Lower leg skin (tissue), 4 donors: ENCODE results near the gene EGR1. TPM values are rescaled to one million over a fixed set of nuclear protein-coding genes. Genes with fewer than 3 reads are reported as not detected.

Source experiments
- DNase-seq, 2 donors: peaks; one replicate each; pipeline ENCODE4 v3.0.0-alpha.2; 2019; ENCODE audit warnings: low spot score in 2 of 2
- H3K4me3 ChIP-seq: fragments of 200-600 bp; sonication (generic); 2 replicates; pipeline ENCODE4 v1.5.1; 2017; ENCODE audit warnings: mild to moderate bottlenecking, low read depth; ENCODE audit not compliant: poor library complexity, severe bottlenecking
- CTCF ChIP-seq, 3 donors: fragments of 450-650 bp; IDR thresholded peaks; one replicate each; pipeline ENCODE4 v1.5.1; 2016; ENCODE audit warnings: antibody characterized with exemption in 3 of 3, mild to moderate bottlenecking in 3 of 3, moderate library complexity in 2 of 3
- POLR2A ChIP-seq, 2 donors: fragments of 450-650 bp; IDR thresholded peaks; one replicate each; pipeline ENCODE4 v1.6.1; 2016 to 2017; ENCODE audit warnings: antibody characterized with exemption in 2 of 2, mild to moderate bottlenecking in 1 of 2, moderate library complexity in 1 of 2
- WGBS, 2 donors: methylation state at CpG; one replicate each; pipeline ENCODE4 v1.1.5; 2018; 5-methylcytosine and 5-hydroxymethylcytosine counted together
- intact Hi-C: fragments of 100-400 bp; cut with DNase I; formaldehyde crosslinking; loops from one replicate; pipeline ENCODE4 v1.15.0; 2023; ENCODE audit warnings: low total_unique reads
- total RNA-seq, 4 donors: library from RNA; depleted of rRNA; stranded (reverse); fragments of >200 nt; gene quantifications; one replicate each; pipeline ENCODE4 v1.1.0, GENCODE V29; 2016

EGR1 gene
- total RNA-seq, 4 donors from 2014 or later = 37.5 to 110 (median 47.8) TPM

GRCh38 chr5:138444774-138445546 lies 20.3 kb upstream of the EGR1 start:
- DNase-seq = peak in 1 of 2 donors; percentile 77
- intact Hi-C loops = no loop called here
- no peak overlapping the region for H3K4me3 ChIP-seq
- TF ChIP-seq CTCF (IDR thresholded peaks at IDR 0.05) = no peak
- no peak for TF ChIP-seq POLR2A (IDR thresholded peaks at IDR 0.05)
- 89 to 90% methylated on average over 20 to 22 of the region's 22 CpGs for WGBS, 2 donors

GRCh38 chr5:138445547-138446271 lies 19.6 kb upstream of the EGR1 start:
- DNase-seq = peak in 1 of 2 donors; percentile 81
- no peak for TF ChIP-seq POLR2A (IDR thresholded peaks at IDR 0.05)
- TF ChIP-seq CTCF (IDR thresholded peaks at IDR 0.05) = no peak
- no peak overlapping the region for H3K4me3 ChIP-seq
- intact Hi-C loops = no loop called here
- 75% methylated on average over 17 to 18 of the region's 18 CpGs for WGBS, 2 donors

GRCh38 chr5:138448070-138448469 lies 17.2 kb upstream of the EGR1 start:
- 89 to 93% methylated on average over 6 of the region's 6 CpGs for WGBS, 2 donors
- H3K4me3 ChIP-seq = no peak overlapping the region
- DNase-seq = peak in 1 of 2 donors; percentile 80
- intact Hi-C loops = no loop called here
- TF ChIP-seq POLR2A (IDR thresholded peaks at IDR 0.05) (no peak), CTCF (IDR thresholded peaks at IDR 0.05) (no peak)

GRCh38 chr5:138448481-138449398 lies 16.5 kb upstream of the EGR1 start:
- WGBS, 2 donors = 75 to 76% methylated on average over 9 of the region's 9 CpGs
- no peak for DNase-seq
- TF ChIP-seq CTCF (IDR thresholded peaks at IDR 0.05) (no peak), POLR2A (IDR thresholded peaks at IDR 0.05) (no peak)
- intact Hi-C loops = no loop called here
- H3K4me3 ChIP-seq = no peak overlapping the region

GRCh38 chr5:138449501-138450239 lies 15.6 kb upstream of the EGR1 start:
- peak; percentile 83 to 97 for DNase-seq
- H3K4me3 ChIP-seq = no peak overlapping the region
- intact Hi-C loops = no loop called here
- WGBS, 2 donors = 12 to 14% methylated on average over 22 of the region's 22 CpGs
- TF ChIP-seq POLR2A (IDR thresholded peaks at IDR 0.05) (no peak), CTCF (IDR thresholded peaks at IDR 0.05) (peak in 2 of 3 donors; percentile 4 to 95)
